ENCODE measurements around the gene PRM3.
"Not testable (repeated sequence)": the region's sequence is repeated elsewhere in the genome, so short reads cannot be mapped to it uniquely, and the experiment has no call there.

PRM3 gene

GRCh38 chr16:11292076-11292748 is 18.8 kb upstream of the PRM3 start:
- H3K4me3 ChIP-seq (ENCODE audit: low read depth, low read length) = no peak overlapping the region
- TF ChIP-seq CTCF (IDR thresholded peaks at IDR 0.05; ENCODE audit: low read depth, low read length) = no peak
- DNase-seq (ENCODE audit: low read depth) = no peak

GRCh38 chr16:11291091-11291703 is 17.8 kb upstream of the PRM3 start:
- no peak for DNase-seq (ENCODE audit: low read depth)
- H3K4me3 ChIP-seq (ENCODE audit: low read depth, low read length) = no peak overlapping the region
- TF ChIP-seq CTCF (IDR thresholded peaks at IDR 0.05; ENCODE audit: low read depth, low read length) (no peak), MYC (IDR thresholded peaks at IDR 0.05; ENCODE audit: low read depth, low read length) (no peak), POLR2A (IDR thresholded peaks at IDR 0.05; ENCODE audit: extremely low read depth, insufficient read length) (no peak), MAX (IDR thresholded peaks at IDR 0.05; ENCODE audit: low read depth, low read length) (no peak)

GRCh38 chr16:11290102-11290893 is 16.9 kb upstream of the PRM3 start:
- no peak overlapping the region for H3K4me3 ChIP-seq (ENCODE audit: low read depth, low read length)
- DNase-seq (ENCODE audit: low read depth) = no peak
- TF ChIP-seq MYC (IDR thresholded peaks at IDR 0.05; ENCODE audit: low read depth, low read length) (no peak), POLR2A (IDR thresholded peaks at IDR 0.05; ENCODE audit: extremely low read depth, insufficient read length) (no peak), CTCF (IDR thresholded peaks at IDR 0.05; ENCODE audit: low read depth, low read length) (no peak), MAX (IDR thresholded peaks at IDR 0.05; ENCODE audit: low read depth, low read length) (no peak)

- not testable (repeated sequence) for DNase-seq (ENCODE audit: low read depth); H3K4me3 ChIP-seq (ENCODE audit: low read depth, low read length)
These were observed 16.3 kb upstream of the PRM3 start for GRCh38 chr16:11289696-11290095.

GRCh38 chr16:11289202-11289601 is 15.8 kb upstream of the PRM3 start:
- DNase-seq (ENCODE audit: low read depth) = no peak
- TF ChIP-seq MAX (IDR thresholded peaks at IDR 0.05; ENCODE audit: low read depth, low read length) (no peak), MYC (IDR thresholded peaks at IDR 0.05; ENCODE audit: low read depth, low read length) (no peak), POLR2A (IDR thresholded peaks at IDR 0.05; ENCODE audit: extremely low read depth, insufficient read length) (no peak), CTCF (IDR thresholded peaks at IDR 0.05; ENCODE audit: low read depth, low read length) (no peak)
- no peak overlapping the region for H3K4me3 ChIP-seq (ENCODE audit: low read depth, low read length)

GRCh38 chr16:11285842-11286241 is 12.4 kb upstream of the PRM3 start:
- TF ChIP-seq CTCF (IDR thresholded peaks at IDR 0.05; ENCODE audit: low read depth, low read length) (no peak), MAX (IDR thresholded peaks at IDR 0.05; ENCODE audit: low read depth, low read length) (no peak), POLR2A (IDR thresholded peaks at IDR 0.05; ENCODE audit: extremely low read depth, insufficient read length) (no peak), MYC (IDR thresholded peaks at IDR 0.05; ENCODE audit: low read depth, low read length) (no peak)
- H3K4me3 ChIP-seq (ENCODE audit: low read depth, low read length) = no peak overlapping the region
- DNase-seq (ENCODE audit: low read depth) = no peak
